Activated CD8-positive, alpha-beta memory T cell treated with anti-CD3 and anti-CD28 coated beads, Interleukin-2, amount 10 ng/mL, durations not matched to agents 7 days and 5 days (primary cell): ENCODE data around the gene GBF1. TPM values are rescaled to one million over a fixed set of nuclear protein-coding genes. Genes with fewer than 3 reads are reported as not detected.
A peak's percentile ranks its signal among the peaks of the same experiment; 100 is the strongest.

Experiments used
- ATAC-seq: fragments of 150-1000 bp; cut with Tn5 transposase; one replicate; pipeline ENCODE4 v1.10.0; 2021; ENCODE audit warnings: moderate library complexity
- CTCF ChIA-PET: fragments of 350-600 bp; sonication (Branson Sonifier 250); formaldehyde crosslinking; loops from one replicate; lab custom pipeline; 2021; ENCODE audit warnings: antibody characterized with exemption; lab: Charles Lee
- DNase-seq: peaks from one replicate; pipeline ENCODE4 v3.0.0-alpha.2; 2020
- H3K27ac Mint-ChIP-seq: one replicate; pipeline ENCODE4 v1.8.0; 2021; ENCODE audit warnings: mild to moderate bottlenecking, mixed read lengths
- H3K27me3 Mint-ChIP-seq: one replicate; pipeline ENCODE4 v1.8.0; 2021; ENCODE audit warnings: mixed read lengths
- H3K36me3 Mint-ChIP-seq: one replicate; pipeline ENCODE4 v1.8.0; 2021; ENCODE audit warnings: mild to moderate bottlenecking, mixed read lengths
- H3K4me1 Mint-ChIP-seq: one replicate; pipeline ENCODE4 v1.8.0; 2021; ENCODE audit warnings: mixed read lengths
- H3K4me3 Mint-ChIP-seq: one replicate; pipeline ENCODE4 v1.8.0; 2021; ENCODE audit warnings: mild to moderate bottlenecking, moderate library complexity, mixed read lengths
- H3K9me3 Mint-ChIP-seq: one replicate; pipeline ENCODE4 v1.8.0; 2022; ENCODE audit warnings: low read depth, mixed read lengths
- total RNA-seq, 2 experiments: library from RNA; stranded (reverse); gene quantifications; one replicate each; pipeline ENCODE4 v1.2.3, GENCODE V29; 2021

GBF1 gene
- total RNA-seq, 2 experiments from 2014 or later: 46.5 to 51.6 TPM

DNA sequence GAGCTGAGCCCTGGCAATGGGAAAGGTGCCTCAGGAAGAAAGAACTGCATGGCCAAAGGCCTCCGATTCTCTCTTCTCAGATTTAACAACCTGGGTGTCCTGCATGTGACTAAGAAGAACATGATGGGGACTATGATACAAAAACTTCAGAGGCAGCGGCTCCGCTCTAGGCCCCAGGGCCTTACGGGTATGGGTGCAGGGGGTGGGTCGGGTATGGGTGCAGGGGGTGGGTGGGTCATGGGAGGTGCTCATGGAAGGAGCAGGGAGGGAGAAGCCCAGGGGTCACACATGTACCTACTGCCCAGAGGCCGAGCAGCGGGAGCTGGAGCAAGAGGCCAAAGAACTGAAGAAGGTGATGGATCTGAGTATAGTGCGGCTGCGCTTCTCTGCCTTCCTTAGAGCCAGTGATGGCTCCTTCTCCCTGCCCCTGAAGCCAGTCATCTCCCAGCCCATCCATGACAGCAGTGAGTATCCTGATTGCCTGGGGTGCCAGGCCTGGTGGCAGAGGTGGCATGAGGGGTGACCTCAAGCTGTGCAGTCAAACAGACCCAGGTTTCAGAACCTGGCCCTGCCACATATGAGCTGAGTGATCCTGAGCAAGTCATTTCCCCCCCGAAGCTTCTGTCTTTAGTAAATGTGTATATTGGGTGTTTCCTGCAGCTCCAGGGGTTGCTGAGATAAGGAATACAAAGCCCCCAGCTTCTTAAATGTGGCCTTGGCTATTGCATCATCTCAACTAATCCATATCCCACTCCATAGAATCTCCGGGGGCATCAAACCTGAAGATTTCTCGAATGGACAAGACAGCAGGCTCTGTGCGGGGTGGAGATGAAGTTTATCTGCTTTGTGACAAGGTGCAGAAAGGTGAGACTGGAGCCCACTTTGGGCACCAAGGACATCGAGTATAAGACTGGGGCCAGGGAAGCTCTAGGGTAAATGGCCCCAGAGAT lies 152.2 kb downstream of the GBF1 start:
- Mint-ChIP-seq H3K9me3 (no peaks in the 10 kb centered on the region), H3K4me3 (peak overlapping the region; percentile 84), H3K27me3 (no peaks in the 10 kb centered on the region), H3K36me3 (peaks cover 30% of the 10 kb centered on the region), H3K27ac (peak overlapping the region; percentile 90), H3K4me1 (peaks cover 44% of the 10 kb centered on the region)
- CTCF ChIA-PET: interaction anchor here (0.8 to 16.5 kb wide), 8 partner anchors 14 to 170 kb away, joined by 3 to 271 read pairs (median 20); partner anchors contain the start of genes ELOVL3 and FBXL15
- no peak for ATAC-seq
- no peak for DNase-seq

DNA sequence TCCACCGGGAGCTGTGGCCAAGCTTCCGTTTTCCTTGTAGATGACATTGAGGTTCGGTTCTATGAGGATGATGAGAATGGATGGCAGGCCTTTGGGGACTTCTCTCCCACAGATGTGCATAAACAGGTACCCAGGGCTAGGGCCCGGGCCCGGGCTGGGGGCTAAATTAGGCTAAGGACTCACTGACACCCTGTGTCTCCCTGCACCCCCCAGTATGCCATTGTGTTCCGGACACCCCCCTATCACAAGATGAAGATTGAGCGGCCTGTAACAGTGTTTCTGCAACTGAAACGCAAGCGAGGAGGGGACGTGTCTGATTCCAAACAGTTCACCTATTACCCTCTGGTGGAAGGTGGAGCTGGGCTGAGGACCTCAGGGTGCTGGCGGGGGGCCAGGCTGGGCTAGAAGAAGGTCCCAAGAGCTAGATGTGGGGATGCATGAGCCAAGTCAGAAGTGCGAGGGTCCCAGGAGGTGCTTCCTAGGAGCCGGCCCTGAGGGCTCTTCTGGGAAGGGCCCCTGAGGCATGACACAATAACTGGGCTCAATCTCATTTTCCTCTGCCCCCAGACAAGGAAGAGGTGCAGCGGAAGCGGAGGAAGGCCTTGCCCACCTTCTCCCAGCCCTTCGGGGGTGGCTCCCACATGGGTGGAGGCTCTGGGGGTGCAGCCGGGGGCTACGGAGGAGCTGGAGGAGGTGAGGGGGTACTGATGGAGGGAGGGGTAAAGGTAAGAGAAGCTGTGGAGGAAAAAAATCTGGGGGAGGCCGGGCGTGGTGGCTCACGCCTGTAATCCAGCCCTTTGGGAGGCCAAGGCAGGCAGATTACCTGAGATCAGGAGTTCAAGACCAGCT lies 153.1 kb downstream of the GBF1 start:
- Mint-ChIP-seq H3K9me3 (no peaks in the 10 kb centered on the region), H3K27ac (peak overlapping the region; percentile 49), H3K4me1 (peaks cover 38% of the 10 kb centered on the region), H3K27me3 (no peaks in the 10 kb centered on the region), H3K36me3 (peaks cover 30% of the 10 kb centered on the region), H3K4me3 (peak overlapping the region; percentile 46)
- CTCF ChIA-PET: interaction anchor here (0.6 to 16.5 kb wide), 25 partner anchors 8 to 317 kb away, joined by 3 to 271 read pairs (median 4); partner anchors contain the start of genes ACTR1A, CUEDC2, ELOVL3 and FBXL15
- DNase-seq: no peak
- no peak for ATAC-seq

DNA sequence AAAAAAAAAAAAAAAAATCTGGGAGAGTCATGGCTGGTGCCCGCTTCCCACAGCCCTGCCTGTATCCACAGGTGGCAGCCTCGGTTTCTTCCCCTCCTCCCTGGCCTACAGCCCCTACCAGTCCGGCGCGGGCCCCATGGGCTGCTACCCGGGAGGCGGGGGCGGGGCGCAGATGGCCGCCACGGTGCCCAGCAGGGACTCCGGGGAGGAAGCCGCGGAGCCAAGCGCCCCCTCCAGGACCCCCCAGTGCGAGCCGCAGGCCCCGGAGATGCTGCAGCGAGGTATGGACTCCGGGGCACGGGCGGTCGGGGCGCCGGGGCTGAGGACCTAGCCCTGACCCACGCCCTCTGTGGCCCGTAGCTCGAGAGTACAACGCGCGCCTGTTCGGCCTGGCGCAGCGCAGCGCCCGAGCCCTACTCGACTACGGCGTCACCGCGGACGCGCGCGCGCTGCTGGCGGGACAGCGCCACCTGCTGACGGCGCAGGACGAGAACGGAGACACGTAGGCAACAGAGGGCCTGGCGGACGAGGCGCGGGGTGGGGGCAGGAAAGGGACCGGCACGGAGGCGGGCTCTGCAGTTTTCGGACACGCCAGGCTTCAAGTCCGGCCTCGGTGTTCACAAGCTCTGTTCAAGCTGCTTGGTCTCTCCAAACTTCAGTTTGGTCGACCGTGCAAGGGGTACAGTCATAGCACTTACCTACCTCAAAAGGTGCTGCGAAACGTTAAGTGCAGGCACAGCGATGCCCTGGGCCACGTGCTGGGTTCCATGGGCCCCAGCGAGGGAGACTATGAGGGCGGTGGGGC lies 154.1 kb downstream of the GBF1 start:
- DNase-seq: peak; percentile 92
- peak; percentile 66 for ATAC-seq
- CTCF ChIA-PET: interaction anchor here (0.6 to 16.5 kb wide), 38 partner anchors 8 to 316 kb away, joined by 3 to 271 read pairs (median 4); partner anchors contain the start of genes ACTR1A, C10orf95, CUEDC2 and ELOVL3
- Mint-ChIP-seq H3K27me3 (no peaks in the 10 kb centered on the region), H3K27ac (peak overlapping the region; percentile 59), H3K4me1 (peaks cover 36% of the 10 kb centered on the region), H3K9me3 (no peaks in the 10 kb centered on the region), H3K4me3 (peak overlapping the region; percentile 52), H3K36me3 (peaks cover 30% of the 10 kb centered on the region)

DNA sequence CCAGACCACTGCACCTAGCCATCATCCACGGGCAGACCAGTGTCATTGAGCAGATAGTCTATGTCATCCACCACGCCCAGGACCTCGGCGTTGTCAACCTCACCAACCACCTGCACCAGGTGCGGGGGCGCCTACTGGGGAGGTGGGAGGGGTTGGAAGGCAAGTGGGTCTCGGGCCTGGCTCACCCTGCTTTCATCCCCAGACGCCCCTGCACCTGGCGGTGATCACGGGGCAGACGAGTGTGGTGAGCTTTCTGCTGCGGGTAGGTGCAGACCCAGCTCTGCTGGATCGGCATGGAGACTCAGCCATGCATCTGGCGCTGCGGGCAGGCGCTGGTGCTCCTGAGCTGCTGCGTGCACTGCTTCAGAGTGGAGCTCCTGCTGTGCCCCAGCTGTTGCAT lies 154.7 kb downstream of the GBF1 start:
- no peaks in the 10 kb centered on the region for H3K27me3 Mint-ChIP-seq
- H3K4me1 Mint-ChIP-seq: peaks cover 36% of the 10 kb centered on the region
- peak overlapping the region; percentile 52 for H3K4me3 Mint-ChIP-seq
- peaks cover 30% of the 10 kb centered on the region for H3K36me3 Mint-ChIP-seq
- H3K27ac Mint-ChIP-seq: peak overlapping the region; percentile 62
- ATAC-seq (no peak), DNase-seq (no peak)
- no peaks in the 10 kb centered on the region for H3K9me3 Mint-ChIP-seq
- CTCF ChIA-PET: interaction anchor here (1.1 to 16.5 kb wide), 25 partner anchors 11 to 248 kb away, joined by 3 to 271 read pairs (median 6); partner anchors contain the start of genes ACTR1A, C10orf95, ELOVL3 and FBXL15

DNA sequence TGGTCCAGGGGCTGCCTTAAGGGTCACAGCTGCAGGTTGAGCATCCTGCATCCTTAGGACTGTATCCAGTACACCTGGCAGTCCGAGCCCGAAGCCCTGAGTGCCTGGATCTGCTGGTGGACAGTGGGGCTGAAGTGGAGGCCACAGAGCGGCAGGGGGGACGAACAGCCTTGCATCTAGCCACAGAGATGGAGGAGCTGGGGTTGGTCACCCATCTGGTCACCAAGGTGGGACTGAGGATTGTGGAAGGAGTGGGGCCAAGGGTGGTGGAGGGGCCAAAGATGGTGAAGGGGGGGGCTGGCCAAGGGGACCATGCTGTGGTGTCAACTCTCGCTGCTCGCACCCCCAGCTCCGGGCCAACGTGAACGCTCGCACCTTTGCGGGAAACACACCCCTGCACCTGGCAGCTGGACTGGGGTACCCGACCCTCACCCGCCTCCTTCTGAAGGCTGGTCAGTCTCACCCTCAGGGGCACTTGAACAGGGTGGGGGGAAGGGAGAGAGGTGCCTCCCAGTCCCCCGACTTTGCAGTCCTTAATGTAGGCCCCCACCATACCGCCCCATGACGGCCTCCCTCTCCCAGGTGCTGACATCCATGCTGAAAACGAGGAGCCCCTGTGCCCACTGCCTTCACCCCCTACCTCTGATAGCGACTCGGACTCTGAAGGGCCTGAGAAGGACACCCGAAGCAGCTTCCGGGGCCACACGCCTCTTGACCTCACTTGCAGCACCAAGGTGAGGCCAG lies 155.4 kb downstream of the GBF1 start:
- Mint-ChIP-seq H3K27me3 (no peaks in the 10 kb centered on the region), H3K4me3 (no peak overlapping the region), H3K27ac (no peak overlapping the region), H3K36me3 (peaks cover 30% of the 10 kb centered on the region), H3K4me1 (peaks cover 36% of the 10 kb centered on the region), H3K9me3 (no peaks in the 10 kb centered on the region)
- ATAC-seq: no peak
- DNase-seq: no peak
- CTCF ChIA-PET: interaction anchor here (1.1 to 16.5 kb wide), 8 partner anchors 11 to 237 kb away, joined by 3 to 271 read pairs (median 9); partner anchors contain the start of genes ELOVL3 and FBXL15

DNA sequence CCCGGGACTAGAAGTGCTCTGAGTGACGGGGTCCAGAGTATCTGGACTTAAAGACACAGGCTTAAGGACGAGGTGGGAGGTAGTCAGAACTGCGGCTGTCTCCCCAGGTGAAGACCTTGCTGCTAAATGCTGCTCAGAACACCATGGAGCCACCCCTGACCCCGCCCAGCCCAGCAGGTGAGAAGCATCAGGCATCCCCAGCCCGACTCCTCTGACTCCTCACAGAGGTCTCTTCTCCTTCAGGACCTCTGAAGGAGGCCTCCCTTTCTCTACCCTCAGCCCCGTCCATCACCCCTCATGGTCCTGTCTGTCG lies 156.0 kb downstream of the GBF1 start:
- CTCF ChIA-PET: interaction anchor here (1.4 to 16.5 kb wide), 3 partner anchors 16 to 183 kb away, joined by 4 to 271 read pairs (median 12); partner anchors contain the start of gene ELOVL3
- peaks cover 28% of the 10 kb centered on the region for H3K36me3 Mint-ChIP-seq
- ATAC-seq: no peak

DNA sequence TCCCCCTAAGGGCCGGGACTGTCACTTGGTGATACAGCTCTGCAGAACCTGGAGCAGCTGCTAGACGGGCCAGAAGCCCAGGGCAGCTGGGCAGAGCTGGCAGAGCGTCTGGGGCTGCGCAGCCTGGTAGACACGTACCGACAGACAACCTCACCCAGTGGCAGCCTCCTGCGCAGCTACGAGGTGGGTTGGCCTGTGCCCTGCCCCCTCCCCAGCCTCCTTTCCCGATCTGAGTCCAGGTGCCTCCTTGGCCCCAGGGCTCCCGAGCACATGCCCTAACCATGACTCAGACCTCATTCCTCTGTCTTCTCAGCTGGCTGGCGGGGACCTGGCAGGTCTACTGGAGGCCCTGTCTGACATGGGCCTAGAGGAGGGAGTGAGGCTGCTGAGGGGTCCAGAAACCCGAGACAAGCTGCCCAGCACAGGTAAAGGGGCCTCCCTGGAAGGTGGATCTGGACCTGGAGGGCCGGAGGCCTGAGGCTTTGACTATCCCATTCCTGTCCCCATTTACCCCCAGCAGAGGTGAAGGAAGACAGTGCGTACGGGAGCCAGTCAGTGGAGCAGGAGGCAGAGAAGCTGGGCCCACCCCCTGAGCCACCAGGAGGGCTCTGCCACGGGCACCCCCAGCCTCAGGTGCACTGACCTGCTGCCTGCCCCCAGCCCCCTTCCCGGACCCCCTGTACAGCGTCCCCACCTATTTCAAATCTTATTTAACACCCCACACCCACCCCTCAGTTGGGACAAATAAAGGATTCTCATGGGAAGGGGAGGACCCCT lies 156.6 kb downstream of the GBF1 start:
- CTCF ChIA-PET: interaction anchor here (0.9 to 16.5 kb wide), 4 partner anchors 12 to 174 kb away, joined by 4 to 271 read pairs (median 4); partner anchors contain the start of gene ELOVL3
- H3K36me3 Mint-ChIP-seq: peaks cover 22% of the 10 kb centered on the region

More for the DNA sequence above, 156.0 kb downstream of the GBF1 start:
- no peak for DNase-seq
- H3K9me3 Mint-ChIP-seq: no peaks in the 10 kb centered on the region
- H3K27ac Mint-ChIP-seq: no peak overlapping the region
- peaks cover 32% of the 10 kb centered on the region for H3K4me1 Mint-ChIP-seq
- H3K27me3 Mint-ChIP-seq: no peaks in the 10 kb centered on the region
- H3K4me3 Mint-ChIP-seq: no peak overlapping the region

DNA sequence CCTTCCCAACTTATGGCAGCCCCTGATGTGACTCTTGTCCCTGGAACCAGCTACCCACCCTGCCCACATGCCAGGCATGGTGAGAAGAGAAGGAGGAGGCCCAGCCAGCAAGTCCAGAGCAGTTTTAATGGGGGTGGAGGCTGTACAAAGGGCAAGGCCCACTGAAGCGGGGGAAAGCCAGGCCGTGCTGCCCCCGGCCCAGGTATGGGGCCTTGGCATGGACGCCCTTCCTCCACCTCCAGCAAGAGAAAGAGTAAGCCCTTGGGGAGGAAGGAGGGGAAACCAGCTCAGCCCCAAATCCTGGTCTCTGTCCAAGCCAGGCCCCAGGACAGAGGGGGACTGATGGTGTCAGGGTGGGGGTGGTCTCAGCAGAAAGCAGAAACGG lies 157.2 kb downstream of the GBF1 start:
- CTCF ChIA-PET: interaction anchor here (0.5 to 16.5 kb wide), 8 partner anchors 13 to 237 kb away, joined by 3 to 271 read pairs (median 4); partner anchors contain the start of genes ELOVL3 and FBXL15
- DNase-seq (no peak), ATAC-seq (no peak)
- Mint-ChIP-seq H3K4me3 (no peak overlapping the region), H3K27ac (no peak overlapping the region), H3K9me3 (no peaks in the 10 kb centered on the region), H3K4me1 (peaks cover 20% of the 10 kb centered on the region), H3K27me3 (peaks cover 3% of the 10 kb centered on the region), H3K36me3 (peaks cover 18% of the 10 kb centered on the region)

More for the DNA sequence above, 156.6 kb downstream of the GBF1 start:
- DNase-seq (no peak), ATAC-seq (no peak)
- H3K4me1 Mint-ChIP-seq: peaks cover 26% of the 10 kb centered on the region
- no peaks in the 10 kb centered on the region for H3K27me3 Mint-ChIP-seq
- H3K27ac Mint-ChIP-seq: no peak overlapping the region
- no peaks in the 10 kb centered on the region for H3K9me3 Mint-ChIP-seq
- no peak overlapping the region for H3K4me3 Mint-ChIP-seq

DNA sequence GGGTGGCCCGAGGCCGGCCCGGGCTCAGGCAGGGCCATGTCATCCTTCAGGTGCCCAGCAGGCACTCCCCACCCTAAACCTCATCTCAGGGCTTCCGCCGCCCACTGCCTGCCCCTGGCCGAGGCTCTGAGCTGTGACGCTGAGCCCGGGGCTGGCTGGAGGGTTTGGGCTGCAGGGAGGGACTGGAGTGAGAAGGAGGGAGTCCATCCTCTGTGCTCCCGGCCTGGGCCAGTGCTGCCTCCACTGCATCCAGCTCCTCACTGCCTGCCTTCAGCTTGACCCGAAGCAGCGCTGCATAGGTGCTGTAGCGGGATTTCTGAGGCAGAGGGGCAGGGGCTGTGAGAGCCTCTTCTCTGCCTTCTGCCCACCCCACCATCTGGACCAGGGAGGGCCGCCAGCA lies 157.8 kb downstream of the GBF1 start:
- CTCF ChIA-PET: interaction anchor here (0.5 to 16.5 kb wide), 16 partner anchors 9 to 238 kb away, joined by 3 to 271 read pairs (median 5); partner anchors contain the start of genes ELOVL3 and FBXL15
- H3K4me1 Mint-ChIP-seq: peaks cover 15% of the 10 kb centered on the region
- peaks cover 8% of the 10 kb centered on the region for H3K27me3 Mint-ChIP-seq
- peaks cover 12% of the 10 kb centered on the region for H3K36me3 Mint-ChIP-seq
- no peak overlapping the region for H3K27ac Mint-ChIP-seq
- H3K4me3 Mint-ChIP-seq: no peak overlapping the region
- DNase-seq: no peak
- ATAC-seq: no peak
- no peaks in the 10 kb centered on the region for H3K9me3 Mint-ChIP-seq

DNA sequence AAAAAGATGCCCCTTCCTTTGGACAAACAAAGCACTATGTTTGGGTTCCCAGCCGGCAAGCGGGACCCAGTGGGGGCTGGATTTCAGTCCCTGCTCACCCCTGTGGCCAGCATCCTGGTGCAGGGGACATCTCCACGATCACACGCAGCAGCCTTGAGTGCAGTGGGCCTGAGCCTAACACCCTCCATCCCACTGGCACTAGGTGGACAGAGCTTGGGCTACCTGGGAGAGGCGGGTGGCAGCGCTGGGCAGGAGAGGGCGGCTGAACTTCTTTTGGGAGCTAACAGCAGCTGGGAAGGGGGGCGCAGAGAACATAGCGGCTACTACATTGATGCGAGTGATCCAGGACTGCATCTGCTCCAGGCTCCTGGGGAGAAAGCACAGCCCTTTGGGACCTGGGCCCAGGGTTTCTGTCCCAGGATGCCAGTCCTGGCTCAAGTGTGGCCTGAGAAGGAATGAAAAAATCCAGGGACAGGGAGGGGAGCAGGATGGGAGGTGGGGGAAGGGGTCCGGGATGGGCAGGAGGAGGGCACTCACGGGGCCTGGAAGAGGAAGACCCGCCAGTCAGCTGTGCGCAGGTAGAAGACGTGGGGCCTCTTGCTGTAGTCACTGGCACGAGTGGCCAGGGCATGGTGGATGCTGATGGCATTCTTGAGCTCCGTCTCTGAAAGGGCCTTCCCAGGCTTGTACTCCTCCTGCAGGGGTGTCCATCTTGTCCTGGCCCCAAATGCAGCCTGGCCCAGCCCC lies 159.2 kb downstream of the GBF1 start:
- CTCF ChIA-PET: interaction anchor here (0.9 to 16.5 kb wide), 14 partner anchors 8 to 235 kb away, joined by 3 to 271 read pairs (median 6); partner anchors contain the start of genes ELOVL3 and FBXL15
- DNase-seq (no peak), ATAC-seq (no peak)
- Mint-ChIP-seq H3K9me3 (no peaks in the 10 kb centered on the region), H3K4me3 (no peak overlapping the region), H3K4me1 (peaks cover 12% of the 10 kb centered on the region), H3K36me3 (peaks cover 9% of the 10 kb centered on the region), H3K27ac (no peak overlapping the region), H3K27me3 (peaks cover 14% of the 10 kb centered on the region)
